Left renal pelvis (tissue), 4 donors: Measurements from ENCODE around the gene PHF21A. TPM values are rescaled to one million over a fixed set of nuclear protein-coding genes. Genes with fewer than 3 reads are reported as not detected.
"Not testable (repeated sequence)": the region's sequence is repeated elsewhere in the genome, so short reads cannot be mapped to it uniquely, and the experiment has no call there.

ENCODE experiments used
- DNase-seq, 4 donors: peaks; one replicate each; pipeline ENCODE4 v3.0.0-alpha.2; 2013; ENCODE audit warnings: low read depth in 4 of 4, low spot score in 3 of 4
- polyA plus RNA-seq, 4 donors: library from polyadenylated mRNA; unstranded; fragments of 120-200 nt; gene quantifications; one replicate each; pipeline ENCODE4 v1.2.1, GENCODE V29; 2013; ENCODE audit not compliant: insufficient read length in 4 of 4

The PHF21A gene
- polyA plus RNA-seq, 4 donors: 44.2 to 57.6 (median 53.2) TPM

DNA sequence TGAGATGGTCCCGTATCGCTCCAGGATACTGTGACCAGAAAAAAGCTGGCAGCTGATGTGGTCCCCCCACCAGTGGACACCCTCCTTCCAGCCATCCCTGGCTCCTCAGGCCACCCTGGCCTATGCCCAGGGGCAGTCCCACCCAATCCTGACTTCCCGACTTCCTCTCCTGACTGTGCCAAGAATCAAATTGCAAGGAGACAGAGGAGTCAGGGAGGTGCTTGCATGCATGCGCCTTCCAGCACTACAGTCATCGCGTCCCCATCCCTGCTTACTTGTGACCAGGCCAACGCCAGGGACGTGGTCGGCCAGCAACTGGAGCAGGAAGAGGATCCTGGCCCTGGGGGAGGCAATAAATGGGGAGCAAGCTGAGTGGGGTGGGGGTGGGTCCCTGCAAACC lies 210.6 kb downstream of the PHF21A start:
- no peak for DNase-seq

DNA sequence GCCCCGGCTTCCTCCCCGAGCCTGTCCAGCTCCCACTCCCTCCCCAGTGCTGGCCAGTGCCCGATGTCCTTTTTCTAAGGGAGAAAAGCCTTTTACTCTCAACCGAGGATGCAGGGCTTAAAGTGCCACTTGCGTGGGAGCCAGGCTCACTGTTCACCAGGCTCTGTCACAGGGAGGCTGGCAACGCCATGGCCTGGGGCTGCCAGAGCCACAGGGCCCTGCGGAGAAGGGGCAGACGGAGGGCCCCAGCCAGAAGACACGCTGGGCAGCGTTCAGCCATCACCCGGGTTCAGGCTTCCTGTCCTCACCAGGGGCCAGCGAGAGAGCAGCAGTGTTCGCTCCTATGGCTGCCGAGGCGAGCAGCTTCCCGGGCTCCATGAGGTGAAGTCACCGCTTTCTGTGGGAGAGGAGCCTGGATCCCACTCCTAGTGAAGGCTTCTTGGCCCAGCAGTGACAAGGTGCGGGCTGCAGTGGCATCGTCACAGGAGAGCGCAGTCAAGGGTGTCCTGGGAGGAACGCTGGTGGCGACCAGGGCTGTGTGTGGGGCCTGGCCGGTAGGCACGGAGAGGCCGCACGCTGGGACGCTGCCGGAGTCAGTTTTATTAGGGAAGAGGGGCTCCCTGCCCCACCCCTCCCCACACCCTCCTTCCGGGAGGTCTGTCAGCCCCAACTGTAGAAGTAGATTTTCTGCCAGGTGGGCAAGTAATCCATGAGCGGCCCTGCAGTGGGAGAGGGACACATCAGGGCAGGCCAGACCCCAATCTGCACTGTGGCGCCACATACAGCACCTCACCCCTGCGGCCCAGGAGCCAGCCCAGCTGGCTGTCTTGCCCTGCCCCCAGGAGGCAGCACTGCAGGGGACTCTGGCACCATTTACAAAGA lies 211.4 kb downstream of the PHF21A start:
- DNase-seq: no peak

DNA sequence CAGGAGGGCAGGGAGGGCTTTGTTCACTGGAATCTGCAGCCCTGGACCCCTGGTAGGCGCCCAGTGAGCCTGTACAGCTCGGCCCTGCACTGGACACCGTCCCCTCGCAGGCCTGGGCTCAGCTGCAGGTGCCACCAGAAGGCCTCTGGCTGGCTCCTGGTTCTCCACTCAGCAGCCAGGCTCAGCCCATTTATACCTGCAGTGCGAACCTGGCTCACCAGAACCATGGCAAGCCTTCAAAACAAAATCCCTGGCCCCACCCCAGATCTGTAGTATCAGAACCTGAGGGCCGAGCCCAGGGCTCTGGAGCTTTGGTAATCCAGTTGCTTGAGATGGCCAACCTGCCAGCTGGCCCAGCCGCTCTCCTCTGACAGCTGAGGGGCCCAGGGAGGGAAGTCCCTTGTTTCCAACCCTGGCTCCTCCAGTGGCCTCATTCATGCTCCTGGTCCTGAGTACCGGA lies 213.3 kb downstream of the PHF21A start:
- no peak for DNase-seq

DNA sequence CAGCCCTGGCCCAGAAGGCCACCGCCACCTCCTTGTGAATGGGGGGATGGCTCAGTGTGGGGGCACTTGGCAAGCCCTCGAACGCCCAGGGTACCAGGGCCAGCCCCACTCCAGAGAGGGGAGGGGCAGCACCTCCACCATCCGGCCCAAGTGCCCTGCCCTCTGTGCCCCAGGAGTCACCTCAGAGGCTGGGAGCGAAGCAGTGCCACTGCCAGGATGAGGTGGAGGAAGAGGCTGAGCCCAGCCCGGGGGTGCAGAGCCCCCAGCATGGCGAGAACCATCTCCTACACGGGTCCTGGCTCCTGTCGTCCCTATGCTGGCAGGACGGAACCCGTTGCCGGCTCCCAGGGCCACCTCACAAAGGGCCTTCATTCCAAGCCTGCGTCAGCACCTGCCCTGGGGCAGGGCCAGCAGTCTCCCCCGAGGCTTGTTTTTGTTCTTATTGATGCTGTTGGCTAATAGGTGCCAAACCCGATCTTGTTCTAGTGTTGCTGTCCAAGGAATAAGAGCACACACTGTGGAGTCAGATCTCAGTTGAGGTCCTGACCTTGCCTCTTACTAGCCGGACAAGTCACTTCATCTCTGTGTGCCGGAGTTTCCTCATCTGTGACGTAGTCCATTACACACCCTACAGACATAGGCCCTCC lies 214.2 kb downstream of the PHF21A start, which contains the start of gene FREY1:
TSS of gene FREY1 (minus strand) at position 307 of the 647 bp plus-strand sequence. CDS start at position 281, 26 bp downstream.
- DNase-seq: no peak

DNA sequence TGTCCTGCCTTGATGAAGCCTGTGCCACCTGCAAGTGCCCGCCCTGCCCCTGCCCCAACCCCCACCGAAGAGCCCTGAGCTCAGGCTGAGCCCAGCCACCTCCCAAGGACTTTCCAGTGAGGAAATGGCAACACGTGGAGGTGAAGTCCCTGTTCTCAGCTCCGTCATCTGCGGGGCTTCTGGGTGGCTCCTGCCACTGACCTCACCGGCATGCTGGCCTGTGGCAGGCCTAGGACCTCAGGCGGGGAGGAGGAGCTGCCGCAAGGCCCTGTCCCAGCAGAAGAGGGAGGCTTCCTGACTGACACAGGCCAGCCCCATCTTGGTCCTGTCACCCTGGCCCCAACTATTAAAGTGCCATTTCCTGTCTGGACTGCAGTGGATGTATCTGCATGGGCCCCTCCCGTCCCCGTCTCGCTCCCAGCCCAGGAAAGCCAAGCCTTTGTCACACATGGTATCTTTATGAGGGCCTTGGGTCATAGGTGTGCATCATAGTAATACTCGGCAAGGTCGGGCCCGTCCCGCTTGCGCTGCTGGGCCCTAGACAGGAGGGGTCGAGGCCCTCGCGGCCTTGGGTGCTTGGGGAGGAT lies 215.1 kb downstream of the PHF21A start:
- DNase-seq: no peak

DNA sequence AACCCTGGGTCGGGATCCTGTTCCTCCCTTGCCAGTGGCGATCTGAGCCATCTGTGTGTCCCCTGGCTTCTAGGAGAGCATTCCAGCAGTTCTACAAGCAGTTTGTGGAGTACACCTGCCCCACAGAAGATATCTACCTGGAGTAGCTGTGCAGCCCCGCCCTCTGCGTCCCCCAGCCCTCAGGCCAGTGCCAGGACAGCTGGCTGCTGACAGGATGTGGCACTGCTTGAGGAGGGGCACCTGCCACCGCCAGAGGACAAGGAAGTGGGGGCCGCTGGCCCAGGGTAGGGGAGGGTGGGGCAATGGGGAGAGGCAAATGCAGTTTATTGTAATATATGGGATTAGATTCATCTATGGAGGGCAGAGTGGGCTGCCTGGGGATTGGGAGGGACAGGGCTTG lies 215.7 kb downstream of the PHF21A start:
- not testable (repeated sequence) for DNase-seq

DNA sequence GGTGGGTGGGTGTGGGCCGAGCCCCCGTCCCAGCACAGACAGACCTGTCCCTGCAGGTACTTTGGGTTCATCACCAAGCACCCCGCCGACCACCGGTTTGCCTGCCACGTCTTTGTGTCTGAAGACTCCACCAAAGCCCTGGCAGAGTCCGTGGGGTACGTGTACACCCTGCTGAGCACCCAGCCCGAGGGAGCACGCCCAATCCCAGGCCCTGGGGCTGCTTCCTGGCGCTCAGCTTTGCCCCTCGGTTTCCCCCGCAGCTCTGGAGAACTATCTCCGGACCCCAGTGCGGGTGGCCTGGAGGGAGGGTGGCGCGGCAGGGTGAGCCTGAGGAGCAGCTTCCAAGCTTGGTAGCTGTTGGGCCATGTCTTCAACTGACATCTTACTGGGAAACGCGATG lies 216.2 kb downstream of the PHF21A start:
- no peak for DNase-seq

DNA sequence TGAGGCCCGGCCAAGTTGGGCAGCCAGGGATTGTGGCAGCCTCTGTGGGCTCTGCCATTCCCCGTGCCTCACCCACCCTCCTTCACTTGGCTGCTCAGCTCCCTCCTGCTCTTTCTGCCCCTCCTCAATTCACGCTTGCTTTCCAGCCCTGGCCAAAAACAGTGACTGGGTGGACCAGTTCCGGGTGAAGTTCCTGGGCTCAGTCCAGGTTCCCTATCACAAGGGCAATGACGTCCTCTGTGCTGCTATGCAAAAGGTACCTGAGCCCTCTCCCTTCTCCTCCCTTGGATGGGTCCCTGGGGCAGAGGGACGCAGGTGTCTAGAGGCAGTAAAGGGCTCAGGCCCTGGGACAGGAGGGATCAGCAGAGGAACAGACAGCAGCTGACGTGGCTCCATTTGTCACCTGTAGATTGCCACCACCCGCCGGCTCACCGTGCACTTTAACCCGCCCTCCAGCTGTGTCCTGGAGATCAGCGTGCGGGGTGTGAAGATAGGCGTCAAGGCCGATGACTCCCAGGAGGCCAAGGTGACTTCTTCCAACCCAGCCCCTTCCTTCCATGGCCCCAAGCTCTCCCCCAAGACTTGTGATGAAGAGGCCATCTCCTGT lies 216.8 kb downstream of the PHF21A start:
- no peak for DNase-seq

DNA sequence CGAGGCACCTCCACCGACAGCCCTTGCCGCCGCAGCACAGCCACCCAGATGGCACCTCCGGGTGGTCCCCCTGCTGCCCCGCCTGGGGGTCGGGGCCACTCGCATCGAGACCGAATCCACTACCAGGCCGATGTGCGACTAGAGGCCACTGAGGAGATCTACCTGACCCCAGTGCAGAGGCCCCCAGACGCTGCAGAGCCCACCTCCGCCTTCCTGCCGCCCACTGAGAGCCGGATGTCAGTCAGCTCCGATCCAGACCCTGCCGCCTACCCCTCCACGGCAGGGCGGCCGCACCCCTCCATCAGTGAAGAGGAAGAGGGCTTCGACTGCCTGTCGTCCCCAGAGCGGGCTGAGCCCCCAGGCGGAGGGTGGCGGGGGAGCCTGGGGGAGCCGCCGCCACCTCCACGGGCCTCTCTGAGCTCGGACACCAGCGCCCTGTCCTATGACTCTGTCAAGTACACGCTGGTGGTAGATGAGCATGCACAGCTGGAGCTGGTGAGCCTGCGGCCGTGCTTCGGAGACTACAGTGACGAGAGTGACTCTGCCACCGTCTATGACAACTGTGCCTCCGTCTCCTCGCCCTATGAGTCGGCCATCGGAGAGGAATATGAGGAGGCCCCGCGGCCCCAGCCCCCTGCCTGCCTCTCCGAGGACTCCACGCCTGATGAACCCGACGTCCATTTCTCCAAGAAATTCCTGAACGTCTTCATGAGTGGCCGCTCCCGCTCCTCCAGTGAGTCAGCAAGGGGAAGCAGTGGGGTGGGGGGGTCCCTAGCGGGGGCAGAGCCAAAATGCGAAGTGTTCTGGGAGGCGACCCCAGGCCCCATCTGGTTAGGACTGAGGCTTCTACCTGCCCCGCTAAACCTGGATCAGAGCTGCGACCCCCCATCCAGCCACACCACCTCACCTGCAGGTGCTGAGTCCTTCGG lies 218.5 kb downstream of the PHF21A start:
- DNase-seq: no peak

DNA sequence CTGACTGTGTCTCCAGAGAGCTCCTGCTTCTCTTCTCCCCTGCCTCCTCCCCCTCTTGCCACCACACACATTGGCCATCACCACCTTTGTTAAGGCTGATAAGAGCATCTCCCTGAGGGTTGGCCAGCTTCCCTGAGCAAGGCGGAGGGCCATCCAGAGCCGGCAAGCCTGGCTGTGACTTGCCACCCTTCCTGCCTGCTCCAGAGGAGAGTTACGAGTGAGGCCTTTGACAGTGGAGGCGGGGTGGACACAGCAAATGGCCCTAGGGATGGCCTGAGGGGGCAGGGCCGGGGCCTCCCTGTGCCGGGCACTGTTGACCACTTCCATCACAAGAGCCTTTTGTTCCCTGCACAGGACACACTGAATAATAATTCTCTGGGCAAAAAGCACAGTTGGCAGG lies 219.6 kb downstream of the PHF21A start:
- no peak for DNase-seq

DNA sequence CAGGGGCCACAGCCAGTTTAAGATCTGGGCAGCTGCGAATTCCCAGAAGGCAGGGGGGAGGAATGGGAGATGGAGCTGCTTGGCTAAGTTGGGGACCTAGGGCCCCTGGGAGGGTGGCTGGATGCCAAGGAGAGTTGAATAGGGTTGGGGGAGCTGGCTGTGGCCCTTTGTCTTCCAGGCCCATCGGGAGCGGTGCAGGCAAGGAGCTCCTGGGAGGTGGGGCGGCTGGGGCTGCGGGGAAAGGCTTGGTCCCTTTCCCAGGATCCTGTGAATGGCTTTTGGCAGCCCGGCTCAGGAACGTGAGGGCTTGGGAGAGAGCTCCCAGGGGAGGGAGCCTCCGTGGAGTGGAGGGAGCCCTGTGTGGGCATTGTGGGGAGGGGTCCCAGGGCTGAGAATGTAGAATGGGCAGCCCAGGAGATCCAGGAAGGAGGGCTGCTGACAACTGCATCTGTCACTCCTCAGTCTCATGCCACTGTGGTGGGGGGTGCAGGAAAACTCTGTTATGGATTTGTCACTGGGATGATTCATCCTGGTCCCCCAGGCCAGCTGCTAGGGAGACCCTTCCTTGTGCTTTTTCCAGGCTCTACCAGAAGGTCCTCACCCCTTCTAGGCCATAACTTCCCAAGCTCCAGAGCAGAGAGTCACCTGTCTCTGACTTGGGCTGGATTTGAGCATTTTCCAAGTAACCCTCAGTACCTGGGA lies 220.2 kb downstream of the PHF21A start:
- DNase-seq: no peak

DNA sequence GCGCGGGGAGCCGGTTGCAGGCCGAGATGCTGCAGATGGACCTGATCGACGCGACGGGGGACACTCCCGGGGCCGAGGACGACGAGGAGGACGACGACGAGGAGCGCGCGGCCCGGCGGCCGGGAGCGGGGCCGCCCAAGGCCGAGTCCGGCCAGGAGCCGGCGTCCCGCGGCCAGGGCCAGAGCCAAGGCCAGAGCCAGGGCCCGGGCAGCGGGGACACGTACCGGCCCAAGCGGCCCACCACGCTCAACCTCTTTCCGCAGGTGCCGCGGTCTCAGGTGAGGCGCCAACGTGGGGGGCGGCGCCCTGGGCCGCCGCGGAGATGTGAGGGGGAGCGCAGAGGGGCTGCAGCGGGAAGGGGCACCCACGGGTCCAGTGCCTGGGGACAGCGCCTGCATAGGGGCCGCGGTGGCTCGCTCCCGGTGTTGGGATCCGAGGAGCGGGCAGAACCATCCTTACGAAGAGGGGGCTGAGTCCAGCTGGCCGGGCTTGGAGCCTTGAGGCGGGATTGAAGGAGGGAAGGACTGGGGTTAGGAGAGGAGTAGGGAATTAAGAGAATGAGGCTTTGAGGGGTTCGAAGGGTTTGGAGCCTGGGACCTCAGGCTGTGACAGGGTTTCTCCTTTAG lies 221.0 kb downstream of the PHF21A start:
- DNase-seq: peak in 1 of 4 donors; percentile 18

DNA sequence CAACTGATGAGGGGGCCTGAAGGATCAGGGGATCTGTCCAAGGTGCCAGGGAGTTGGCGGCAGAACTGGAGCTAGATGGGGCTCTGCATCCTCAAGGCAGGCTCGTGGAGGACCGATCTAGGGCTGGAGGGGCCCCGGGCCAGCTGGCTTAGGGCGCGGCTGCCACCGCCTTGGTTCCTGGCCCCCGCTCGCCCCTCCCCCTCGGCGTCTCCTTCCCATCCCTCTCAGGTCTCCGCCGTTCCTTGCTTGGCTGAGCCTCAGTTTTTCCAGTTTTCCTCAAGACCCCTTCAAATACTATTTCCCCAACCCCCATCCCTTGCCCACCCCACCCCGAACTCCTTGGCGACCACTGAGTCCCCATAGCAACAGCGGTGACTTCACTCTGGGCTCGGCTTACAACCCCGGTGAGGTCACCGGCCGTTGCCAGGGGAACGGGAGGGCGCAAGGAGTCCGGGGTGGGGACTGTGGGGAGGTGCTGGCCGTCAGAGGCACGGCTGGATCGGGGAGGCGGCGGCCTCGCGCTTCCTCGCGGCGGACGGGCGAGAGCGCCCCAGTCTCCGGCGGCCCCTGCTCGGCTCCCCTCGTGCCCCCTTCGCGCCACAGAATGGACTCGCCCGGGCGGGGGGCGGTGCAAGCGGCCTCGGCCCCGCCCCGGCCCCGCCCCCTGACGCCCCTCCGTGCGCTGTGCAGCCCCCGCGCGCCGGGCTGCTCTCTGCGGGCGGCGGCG lies 221.6 kb downstream of the PHF21A start:
- DNase-seq: peak in 3 of 4 donors; percentile 76 to 84 (median 80)

DNA sequence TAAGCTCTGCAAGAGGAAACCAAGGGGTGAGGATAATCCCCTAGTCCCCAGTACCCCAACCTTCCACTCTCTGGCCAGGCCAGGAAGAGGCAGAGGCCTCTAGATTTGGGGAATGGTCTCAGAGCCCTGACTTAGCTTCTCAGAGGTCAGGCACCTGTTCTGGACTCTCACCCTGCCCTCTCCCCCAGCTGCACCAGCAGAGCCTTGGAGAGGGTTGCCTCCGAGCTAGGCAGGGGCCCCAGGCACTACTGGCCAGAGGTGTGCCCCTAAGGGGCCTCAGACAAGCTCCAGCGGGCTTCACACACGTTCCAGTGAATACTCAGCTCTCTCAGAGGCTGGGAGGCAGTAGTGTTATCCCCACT lies 222.2 kb downstream of the PHF21A start:
- no peak for DNase-seq

DNA sequence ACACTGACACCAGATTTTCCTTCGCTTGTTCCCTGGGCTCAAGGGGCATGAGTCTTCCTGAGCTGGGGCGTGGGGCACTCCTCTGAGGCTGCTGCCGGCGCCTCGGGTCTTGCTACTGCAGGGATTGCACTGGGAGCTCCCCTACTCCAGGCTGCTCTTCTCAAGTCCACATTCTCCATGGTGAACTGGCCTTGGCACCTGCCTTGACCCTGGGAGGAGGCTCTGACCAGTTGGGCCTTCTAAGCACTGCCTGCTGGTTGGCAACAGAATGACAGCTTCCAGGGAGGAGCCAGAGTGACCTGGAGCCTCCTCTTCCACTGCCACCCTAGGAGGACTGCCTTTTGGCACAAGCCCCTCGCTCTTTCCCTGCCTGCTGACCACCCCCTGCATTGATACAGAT lies 223.7 kb downstream of the PHF21A start:
- no peak for DNase-seq

DNA sequence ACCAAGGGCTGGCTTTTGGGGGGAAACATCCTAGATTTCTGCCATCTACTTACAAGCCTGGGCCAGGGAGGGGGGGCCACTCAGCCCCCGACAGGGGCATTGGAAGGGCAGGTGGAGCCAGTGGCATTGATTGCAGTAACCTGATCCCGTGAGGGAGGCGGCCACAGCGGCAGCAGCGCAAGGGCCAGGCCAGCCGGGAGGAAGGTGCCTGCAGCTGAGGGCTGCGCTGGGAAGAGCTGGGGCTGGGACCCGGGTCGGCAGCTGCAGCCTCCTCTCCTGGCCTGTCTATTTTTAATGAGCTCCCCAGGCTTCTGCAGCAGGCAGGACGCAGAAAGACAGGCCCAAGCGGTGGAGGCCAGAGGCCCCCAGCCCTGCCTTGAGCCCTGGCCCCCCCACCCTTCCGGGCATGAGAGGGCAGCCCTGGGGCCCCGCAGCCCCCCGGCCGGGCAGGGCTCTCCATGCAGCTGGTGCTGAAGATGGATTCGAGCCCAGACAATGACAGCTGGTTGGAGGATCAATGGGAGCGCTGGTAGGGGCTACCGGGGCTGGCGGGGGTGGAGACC lies 224.8 kb downstream of the PHF21A start:
- DNase-seq: peak in 1 of 4 donors; percentile 70

DNA sequence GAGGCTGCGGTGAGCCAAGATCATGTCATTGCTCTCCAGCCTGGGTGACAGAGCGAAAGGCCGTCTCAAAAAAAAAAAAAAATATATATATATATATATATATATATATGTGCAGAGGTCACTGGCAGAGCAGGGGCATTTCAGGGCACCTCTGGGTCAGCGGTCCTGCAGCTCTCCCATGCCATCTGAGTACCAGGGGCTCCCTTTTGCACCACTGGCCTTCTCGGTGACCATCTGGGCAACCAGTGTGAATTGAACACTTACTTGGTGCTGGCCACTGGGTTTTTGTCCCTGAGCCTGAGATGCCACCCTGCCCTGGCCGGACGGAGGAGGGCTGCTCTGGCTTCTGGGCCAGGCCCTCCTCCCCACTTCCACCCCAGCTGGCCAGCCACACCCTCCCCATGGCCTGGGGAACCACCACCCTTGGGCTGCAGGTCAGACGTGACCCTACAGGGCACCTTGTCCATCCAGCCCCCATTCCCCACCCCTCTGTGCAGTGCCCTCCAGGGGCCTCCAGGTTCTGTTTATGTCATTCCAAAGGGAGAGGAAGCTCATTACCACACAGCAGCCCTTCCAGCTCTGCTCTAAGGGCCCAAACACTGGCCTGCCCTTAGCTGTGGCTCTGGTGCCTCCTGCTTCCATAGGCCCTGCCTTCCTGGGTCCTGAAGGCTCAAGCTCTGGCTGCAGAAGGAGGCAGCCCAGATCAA lies 225.5 kb downstream of the PHF21A start:
- no peak for DNase-seq
